GM20000 (cell line): ENCODE measurements around the gene MFF.

Experiments
- DNase-seq: peaks from one replicate; pipeline ENCODE4 v3.0.0; 2012; ENCODE audit warnings: low spot score
- TF ChIP-seq, protein P1 (sequence below): IDR thresholded peaks from 2 replicates; pipeline ENCODE4 v1.5.1; 2012; ENCODE audit warnings: mild to moderate bottlenecking, control low read depth; ENCODE audit errors: extremely low read depth, missing control alignments

Gene MFF

DNA sequence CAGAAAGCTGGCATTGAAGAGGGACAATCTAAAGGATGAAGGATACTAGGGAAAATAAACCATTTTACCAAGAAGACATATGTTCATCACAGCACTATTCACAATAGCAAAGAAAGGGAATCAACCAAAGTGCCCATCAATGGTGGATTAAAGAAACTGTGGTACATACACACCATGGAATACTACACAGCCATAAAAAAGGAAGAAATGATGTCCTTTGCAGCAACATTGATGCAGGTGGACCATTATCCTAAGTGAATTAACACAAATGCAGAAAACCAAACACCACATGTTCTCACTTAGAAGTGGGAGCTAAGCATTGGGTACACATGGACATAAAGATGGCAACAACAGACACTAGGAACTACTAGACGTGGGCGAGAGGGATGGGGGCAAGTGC is 7.2 kb upstream of the MFF start:
- DNase-seq: no peak
- TF ChIP-seq, protein P1, sequence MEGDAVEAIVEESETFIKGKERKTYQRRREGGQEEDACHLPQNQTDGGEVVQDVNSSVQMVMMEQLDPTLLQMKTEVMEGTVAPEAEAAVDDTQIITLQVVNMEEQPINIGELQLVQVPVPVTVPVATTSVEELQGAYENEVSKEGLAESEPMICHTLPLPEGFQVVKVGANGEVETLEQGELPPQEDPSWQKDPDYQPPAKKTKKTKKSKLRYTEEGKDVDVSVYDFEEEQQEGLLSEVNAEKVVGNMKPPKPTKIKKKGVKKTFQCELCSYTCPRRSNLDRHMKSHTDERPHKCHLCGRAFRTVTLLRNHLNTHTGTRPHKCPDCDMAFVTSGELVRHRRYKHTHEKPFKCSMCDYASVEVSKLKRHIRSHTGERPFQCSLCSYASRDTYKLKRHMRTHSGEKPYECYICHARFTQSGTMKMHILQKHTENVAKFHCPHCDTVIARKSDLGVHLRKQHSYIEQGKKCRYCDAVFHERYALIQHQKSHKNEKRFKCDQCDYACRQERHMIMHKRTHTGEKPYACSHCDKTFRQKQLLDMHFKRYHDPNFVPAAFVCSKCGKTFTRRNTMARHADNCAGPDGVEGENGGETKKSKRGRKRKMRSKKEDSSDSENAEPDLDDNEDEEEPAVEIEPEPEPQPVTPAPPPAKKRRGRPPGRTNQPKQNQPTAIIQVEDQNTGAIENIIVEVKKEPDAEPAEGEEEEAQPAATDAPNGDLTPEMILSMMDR: no peak

DNA sequence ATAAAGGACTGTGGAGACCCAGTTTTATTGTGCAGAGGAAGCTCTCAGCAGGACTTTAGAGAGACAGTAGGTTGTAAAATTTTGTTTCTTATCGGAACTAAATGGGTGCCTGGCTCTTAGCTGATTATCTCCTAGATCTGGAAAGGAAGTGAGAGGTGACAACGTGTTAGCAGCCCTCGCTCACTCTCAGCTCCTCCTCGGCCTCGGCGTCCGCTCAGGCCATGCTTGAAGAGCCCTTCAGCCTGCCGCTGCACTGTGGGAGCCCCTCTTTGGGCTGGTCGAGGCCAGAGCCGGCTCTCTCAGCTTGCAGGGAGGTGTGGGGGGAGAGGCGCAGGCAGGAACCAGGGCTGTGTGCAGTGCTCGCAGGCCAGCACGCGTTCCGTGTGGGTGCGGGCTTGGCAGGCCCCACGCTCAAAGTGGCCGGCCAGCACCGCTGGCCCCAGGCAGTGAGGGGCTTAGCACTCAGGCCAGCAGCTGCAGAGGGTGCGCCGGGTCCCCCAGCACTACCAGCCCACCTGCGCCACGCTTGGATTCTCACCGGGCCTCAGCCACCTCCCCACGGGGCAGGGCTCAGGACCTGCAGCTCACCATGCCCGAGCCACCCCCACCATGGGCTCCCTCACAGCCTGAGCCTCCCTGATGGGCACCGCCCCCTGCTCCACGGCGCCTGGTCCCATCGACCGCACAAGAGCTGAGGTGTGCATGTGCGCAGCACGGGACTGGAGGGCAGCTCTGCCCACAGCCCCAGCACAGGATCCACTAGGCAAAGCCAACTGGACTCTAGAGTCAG is 4.6 kb upstream of the MFF start:
- TF ChIP-seq, protein P1: no peak
- DNase-seq: no peak

DNA sequence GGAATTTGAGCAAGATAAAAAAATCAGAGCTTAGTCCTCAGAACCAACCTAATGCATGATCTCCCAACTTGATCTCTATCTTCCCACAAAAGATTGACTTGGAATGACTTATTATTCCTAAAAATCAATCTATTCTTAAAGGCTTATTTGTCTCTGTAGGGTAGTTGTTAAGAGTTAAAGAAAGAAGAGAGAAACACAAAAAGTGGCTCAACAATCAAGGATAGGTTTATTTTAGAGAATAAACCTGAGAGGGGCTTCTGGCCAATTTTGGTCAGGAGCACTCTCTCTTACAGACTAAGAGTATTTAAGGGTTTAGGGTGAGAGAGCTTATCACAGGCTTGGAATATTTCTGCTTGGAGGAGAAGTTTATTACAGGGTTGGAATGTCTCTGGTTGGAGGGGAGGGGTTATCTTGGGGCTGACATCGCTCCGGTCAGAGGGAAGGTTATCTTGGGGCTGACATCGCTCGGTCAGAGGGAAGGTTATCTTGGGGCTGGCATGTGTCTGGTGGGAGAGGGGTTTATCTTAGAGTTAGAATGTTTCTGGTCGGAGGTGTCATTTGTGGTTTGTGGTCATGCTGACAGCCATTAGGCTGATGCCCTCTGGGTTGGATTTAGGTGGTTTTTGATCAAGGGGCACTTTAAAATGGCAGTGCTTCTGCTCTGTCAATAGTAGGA is 2.4 kb upstream of the MFF start:
- DNase-seq: no peak
- TF ChIP-seq, protein P1: no peak

DNA sequence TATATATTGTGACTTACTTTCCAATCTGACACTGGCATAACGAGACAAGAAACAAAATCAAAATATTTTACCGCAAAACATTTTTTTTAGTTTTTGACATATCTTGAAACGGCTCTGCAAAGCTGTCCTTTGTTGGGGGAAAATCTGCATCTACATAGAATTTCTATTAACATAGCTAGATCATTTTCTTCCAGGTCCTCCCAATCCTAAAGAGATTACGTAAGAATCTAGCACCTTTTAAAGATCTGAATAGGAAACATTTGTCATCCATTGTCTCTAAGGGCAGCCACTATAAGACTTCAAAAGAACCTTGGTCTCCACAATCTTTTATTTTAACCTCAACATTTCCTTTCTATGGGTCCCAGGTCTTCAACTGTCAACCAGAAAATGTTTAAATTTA is 1.2 kb upstream of the MFF start:
- TF ChIP-seq, protein P1: no peak

DNA sequence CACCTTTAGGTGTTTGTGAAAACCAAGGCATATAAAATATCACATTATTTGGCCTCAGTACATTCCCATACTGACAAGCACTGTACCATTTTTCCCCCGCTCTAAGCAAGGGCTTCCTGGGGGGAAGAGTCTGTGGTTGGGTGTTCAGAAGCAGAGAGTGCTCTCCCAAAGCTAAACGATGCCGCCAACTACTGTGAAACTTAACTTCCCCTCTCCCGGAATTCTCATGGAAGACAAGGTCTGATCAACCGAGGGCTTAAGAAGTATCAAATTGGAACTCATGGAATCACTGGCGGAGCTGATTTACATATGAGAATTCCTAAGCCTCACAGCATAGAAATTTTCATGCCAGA is 433 bp upstream of the MFF start:
- DNase-seq: peak; percentile 66
- TF ChIP-seq, protein P1: no peak

More for the DNA sequence above, 1.2 kb upstream of the MFF start:
- DNase-seq: no peak

DNA sequence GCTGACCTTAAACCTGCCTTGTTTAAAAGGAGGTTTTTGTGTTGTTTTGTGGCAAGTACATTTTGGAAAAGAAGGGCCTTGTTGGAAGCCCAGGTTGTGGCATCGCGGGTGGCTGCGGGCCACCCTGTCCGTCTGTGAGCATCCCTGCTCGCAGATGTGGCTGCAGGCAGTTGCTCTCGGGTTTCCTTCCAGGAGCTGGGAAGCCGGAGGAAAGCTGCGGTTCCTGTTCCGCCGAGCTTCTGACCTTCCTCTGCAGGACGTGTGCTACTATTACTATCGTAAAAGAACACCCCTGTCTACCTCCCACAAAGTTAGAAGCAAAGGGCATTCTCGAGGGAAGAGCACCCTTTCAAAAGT is 766 bp downstream of the MFF start:
- TF ChIP-seq, protein P1: no peak
- DNase-seq: peak; percentile 33

DNA sequence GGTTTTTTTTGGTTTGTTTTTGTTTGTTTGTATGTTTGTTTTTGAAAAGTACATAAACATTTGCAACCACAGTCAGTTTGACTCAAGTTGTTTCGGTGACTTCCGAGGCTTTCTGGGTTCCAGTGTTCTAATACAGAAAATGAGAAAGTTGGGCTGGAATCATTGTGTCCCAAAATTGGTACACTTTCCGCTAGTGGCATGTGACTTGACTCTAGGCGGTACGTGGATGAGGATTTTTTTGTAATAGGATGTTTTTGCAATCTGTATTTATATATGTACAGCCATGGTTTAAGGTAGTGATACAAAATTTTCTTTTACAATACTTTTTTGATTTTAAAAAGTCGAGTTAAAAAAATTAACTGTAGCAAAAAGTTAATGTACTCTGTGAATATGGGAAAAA is 1.7 kb downstream of the MFF start:
- no peak for DNase-seq
- TF ChIP-seq, protein P1: no peak
